ENCODE measurements around the gene TRIM56. TPM values are rescaled to one million over a fixed set of nuclear protein-coding genes. Genes with fewer than 3 reads are reported as not detected.
"Not testable (repeated sequence)": the region's sequence is repeated elsewhere in the genome, so short reads cannot be mapped to it uniquely, and the experiment has no call there.

The TRIM56 gene
- total and polyA plus RNA-seq, 3 experiments from 2014 or later = 22.0 to 31.9 (median 29.1) TPM

DNA sequence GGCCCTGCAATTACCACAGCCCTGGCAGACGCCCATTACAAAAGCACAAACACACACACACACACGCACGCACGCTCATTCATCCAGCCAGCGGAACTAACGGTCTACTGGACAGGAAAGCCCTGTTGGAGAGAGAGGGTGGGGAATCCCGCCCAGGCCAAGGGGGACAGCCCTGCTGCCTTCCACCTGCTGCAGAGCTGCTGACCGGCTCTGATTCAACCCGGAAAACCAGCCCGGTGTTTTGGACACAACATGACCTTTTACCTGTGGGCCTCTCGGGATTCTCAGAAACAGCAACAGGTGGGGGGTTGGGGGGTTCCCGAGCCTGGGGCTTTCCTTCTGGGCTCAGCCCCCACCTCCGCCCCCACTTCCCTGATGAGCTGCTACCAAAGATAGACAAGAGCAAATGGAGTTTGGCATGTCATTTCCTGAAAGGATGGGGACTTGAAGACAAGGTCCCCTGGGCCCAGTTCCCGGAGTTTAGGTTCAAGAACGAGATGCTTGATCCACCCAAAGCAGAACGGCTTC is 23.1 kb downstream of the TRIM56 start:
- no peak overlapping the region for H3K27ac ChIP-seq (ENCODE audit: low read depth, low read length)
- CTCF ChIA-PET = interaction anchor here (2.1 kb wide), 1 partner anchor 36 kb away, joined by 5 read pairs; no protein-coding TSS in a partner anchor
- H3K9me3 ChIP-seq (ENCODE audit: low read length) = no peaks in the 10 kb centered on the region
- H3K27me3 ChIP-seq (ENCODE audit: insufficient read depth, low read length, poor library complexity, severe bottlenecking) = no peaks in the 10 kb centered on the region
- H3K4me1 ChIP-seq (ENCODE audit: insufficient read depth, low read length) = no peaks in the 10 kb centered on the region
- H3K36me3 ChIP-seq (ENCODE audit: insufficient read depth, low read length) = no peaks in the 10 kb centered on the region
- Mint-ChIP-seq H3K27ac (no peak overlapping the region), H3K27me3 (peaks cover 14 to 32% of the 10 kb centered on the region in 2 donors), H3K4me1 (no peaks in the 10 kb centered on the region), H3K36me3 (peaks cover 0 to 3% (median 0%) of the 10 kb centered on the region in 3 donors), H3K9me3 (no peaks in the 10 kb centered on the region), H3K4me3 (no peak overlapping the region)
- H3K4me3 ChIP-seq (ENCODE audit: low read length) = no peak overlapping the region
- POLR2A ChIA-PET = no interaction called here
- no peak for DNase-seq

DNA sequence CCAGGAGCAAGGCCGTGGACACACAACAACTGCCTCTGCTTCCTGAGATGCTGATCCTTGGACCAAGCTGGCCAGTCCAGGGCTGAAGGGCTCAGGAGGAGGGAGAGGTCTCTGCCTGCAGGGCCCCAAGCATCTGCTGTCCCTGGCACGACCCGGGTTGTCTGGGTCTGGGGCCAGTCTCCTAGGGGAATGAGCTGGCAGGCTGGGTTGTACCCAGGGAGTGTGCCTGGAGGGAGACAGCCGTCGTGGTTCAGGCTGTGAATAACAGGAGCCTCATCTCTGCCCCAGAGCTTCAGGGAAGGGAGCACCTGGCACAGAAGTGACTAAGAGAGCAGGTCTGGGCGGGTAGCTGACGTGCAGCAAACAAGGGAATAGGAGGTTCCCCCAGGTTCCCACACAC is 23.7 kb downstream of the TRIM56 start:
- Mint-ChIP-seq H3K4me1 (no peaks in the 10 kb centered on the region), H3K4me3 (no peak overlapping the region), H3K9me3 (no peaks in the 10 kb centered on the region), H3K27ac (no peak overlapping the region), H3K36me3 (no peaks in the 10 kb centered on the region), H3K27me3 (peaks cover 12 to 29% of the 10 kb centered on the region in 2 donors)
- H3K9me3 ChIP-seq (ENCODE audit: low read length) = no peaks in the 10 kb centered on the region
- CTCF ChIA-PET = interaction anchor here (2.1 kb wide), 1 partner anchor 35 kb away, joined by 5 read pairs; no protein-coding TSS in a partner anchor
- H3K36me3 ChIP-seq (ENCODE audit: insufficient read depth, low read length) = no peaks in the 10 kb centered on the region
- no peak overlapping the region for H3K27ac ChIP-seq (ENCODE audit: low read depth, low read length)
- H3K4me3 ChIP-seq (ENCODE audit: low read length) = no peak overlapping the region
- POLR2A ChIA-PET = no interaction called here
- no peaks in the 10 kb centered on the region for H3K27me3 ChIP-seq (ENCODE audit: insufficient read depth, low read length, poor library complexity, severe bottlenecking)
- no peak for DNase-seq
- H3K4me1 ChIP-seq (ENCODE audit: insufficient read depth, low read length) = no peaks in the 10 kb centered on the region

DNA sequence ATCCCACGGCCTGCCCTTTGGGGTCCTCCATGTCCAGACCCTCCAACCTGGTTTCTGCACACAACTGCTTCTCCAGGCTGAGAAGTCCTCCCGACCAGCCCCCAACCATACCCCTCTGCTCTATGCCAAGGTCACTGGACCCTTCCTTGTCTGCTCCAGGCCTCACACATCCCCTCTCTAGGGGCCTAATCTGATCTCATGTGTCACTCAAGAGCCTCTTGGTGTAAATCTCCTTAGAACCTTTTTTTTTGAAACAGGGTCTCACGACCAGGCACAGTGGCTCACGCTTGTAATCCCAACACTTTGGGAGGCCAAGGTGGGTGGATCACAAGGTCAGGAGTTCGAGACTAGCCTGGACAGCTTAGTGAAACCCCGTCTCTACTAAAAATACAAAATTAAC is 24.1 kb downstream of the TRIM56 start:
- ChIA-PET POLR2A (no interaction called here), CTCF (interaction anchor here (2.1 kb wide), 1 partner anchor 35 kb away, joined by 5 read pairs; no protein-coding TSS in a partner anchor)
- Histone ChIP-seq H3K27ac (ENCODE audit: low read depth, low read length) (no peak overlapping the region), H3K9me3 (ENCODE audit: low read length) (no peaks in the 10 kb centered on the region), H3K27me3 (ENCODE audit: insufficient read depth, low read length, poor library complexity, severe bottlenecking) (no peaks in the 10 kb centered on the region), H3K4me1 (ENCODE audit: insufficient read depth, low read length) (no peaks in the 10 kb centered on the region), H3K4me3 (ENCODE audit: low read length) (no peak overlapping the region), H3K36me3 (ENCODE audit: insufficient read depth, low read length) (no peaks in the 10 kb centered on the region)
- no peaks in the 10 kb centered on the region for H3K36me3 Mint-ChIP-seq
- H3K4me1 Mint-ChIP-seq = no peaks in the 10 kb centered on the region
- no peaks in the 10 kb centered on the region for H3K9me3 Mint-ChIP-seq
- peaks cover 12 to 25% of the 10 kb centered on the region in 2 donors for H3K27me3 Mint-ChIP-seq
- no peak for DNase-seq
- no peak overlapping the region for H3K27ac Mint-ChIP-seq
- H3K4me3 Mint-ChIP-seq = no peak overlapping the region

DNA sequence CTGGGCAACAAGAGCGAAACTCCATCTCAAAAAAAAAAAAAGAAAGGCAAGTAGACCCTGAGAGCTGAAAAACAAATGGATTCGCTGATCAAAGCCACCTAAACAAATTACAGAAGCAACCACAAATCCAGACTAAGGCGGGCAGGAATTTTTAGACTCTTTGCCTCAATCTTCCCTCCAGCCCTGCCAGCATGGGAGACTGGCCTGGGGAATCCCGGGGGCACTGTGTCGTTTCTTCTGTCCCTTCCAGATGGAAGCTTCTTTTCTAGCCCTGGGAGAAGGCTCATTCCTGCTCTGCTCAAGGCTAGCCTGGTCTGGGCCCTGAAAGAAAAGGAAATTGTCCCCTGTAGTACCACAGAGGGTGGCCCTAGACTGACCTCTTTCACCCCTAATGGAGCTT is 26.0 kb downstream of the TRIM56 start:
- H3K27me3 Mint-ChIP-seq = peaks cover 12 to 21% of the 10 kb centered on the region in 2 donors
- Histone ChIP-seq H3K27ac (ENCODE audit: low read depth, low read length) (no peak overlapping the region), H3K36me3 (ENCODE audit: insufficient read depth, low read length) (no peaks in the 10 kb centered on the region), H3K4me3 (ENCODE audit: low read length) (no peak overlapping the region), H3K9me3 (ENCODE audit: low read length) (no peaks in the 10 kb centered on the region), H3K4me1 (ENCODE audit: insufficient read depth, low read length) (no peaks in the 10 kb centered on the region), H3K27me3 (ENCODE audit: insufficient read depth, low read length, poor library complexity, severe bottlenecking) (no peaks in the 10 kb centered on the region)
- H3K27ac Mint-ChIP-seq = peak overlapping the region in 1 of 8 donors; percentile 86
- H3K9me3 Mint-ChIP-seq = no peaks in the 10 kb centered on the region
- H3K36me3 Mint-ChIP-seq = no peaks in the 10 kb centered on the region
- no peak for DNase-seq
- ChIA-PET CTCF (interaction anchor here (1.3 kb wide), 1 partner anchor 33 kb away, joined by 3 read pairs; no protein-coding TSS in a partner anchor), POLR2A (no interaction called here)
- H3K4me1 Mint-ChIP-seq = no peaks in the 10 kb centered on the region
- H3K4me3 Mint-ChIP-seq = no peak overlapping the region

DNA sequence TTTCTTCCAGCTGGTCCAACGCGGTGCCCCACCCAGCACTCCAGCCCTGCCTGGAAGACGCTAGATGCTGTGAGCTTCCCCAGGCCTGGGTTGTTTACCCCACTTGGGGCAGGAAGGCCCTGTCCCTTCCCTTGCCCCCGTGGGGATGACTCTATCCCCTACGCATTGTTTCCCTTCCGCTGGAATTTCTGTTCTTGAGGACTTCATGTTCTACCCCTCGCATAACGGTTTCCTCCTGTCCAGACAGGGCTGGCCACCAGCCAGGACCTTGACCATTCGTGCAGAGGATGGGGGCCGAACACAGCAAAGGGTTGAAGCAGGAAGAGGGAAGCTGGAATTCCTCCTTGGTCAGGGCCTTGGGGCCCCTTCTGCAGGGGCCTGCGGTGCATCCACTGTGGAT is 27.0 kb downstream of the TRIM56 start:
- Histone ChIP-seq H3K9me3 (ENCODE audit: low read length) (no peaks in the 10 kb centered on the region), H3K36me3 (ENCODE audit: insufficient read depth, low read length) (no peaks in the 10 kb centered on the region), H3K27me3 (ENCODE audit: insufficient read depth, low read length, poor library complexity, severe bottlenecking) (no peaks in the 10 kb centered on the region), H3K27ac (ENCODE audit: low read depth, low read length) (no peak overlapping the region), H3K4me3 (ENCODE audit: low read length) (no peak overlapping the region), H3K4me1 (ENCODE audit: insufficient read depth, low read length) (no peaks in the 10 kb centered on the region)
- ChIA-PET POLR2A (no interaction called here), CTCF (interaction anchor here (2.9 kb wide), 1 partner anchor 32 kb away, joined by 8 read pairs; no protein-coding TSS in a partner anchor)
- Mint-ChIP-seq H3K9me3 (no peaks in the 10 kb centered on the region), H3K36me3 (no peaks in the 10 kb centered on the region), H3K4me1 (no peaks in the 10 kb centered on the region), H3K27ac (no peak overlapping the region), H3K27me3 (peaks cover 11 to 23% of the 10 kb centered on the region in 2 donors), H3K4me3 (no peak overlapping the region)
- DNase-seq = no peak

DNA sequence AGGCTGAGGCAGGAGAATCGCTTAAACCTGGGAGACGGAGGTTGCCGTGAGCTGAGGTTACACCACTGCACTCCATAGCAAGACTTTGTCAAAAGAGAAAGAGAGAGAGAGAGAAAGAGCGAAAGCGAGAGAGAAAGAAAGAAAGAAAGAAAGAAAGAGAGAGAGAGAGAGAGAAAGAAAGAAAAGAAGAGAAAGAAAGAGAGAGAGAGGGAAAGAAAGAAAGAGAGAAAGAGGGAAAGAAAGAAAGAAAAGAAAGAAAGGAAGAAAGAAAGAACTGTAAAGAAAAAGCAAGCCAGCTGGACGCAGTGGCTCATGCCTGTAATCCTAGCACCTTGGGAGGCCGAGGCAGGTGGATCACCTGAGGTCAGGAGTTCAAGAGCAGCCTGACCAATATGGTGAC is 27.9 kb downstream of the TRIM56 start:
- CTCF ChIA-PET = interaction anchor here (2.9 kb wide), 1 partner anchor 31 kb away, joined by 8 read pairs; no protein-coding TSS in a partner anchor
- H3K27ac ChIP-seq (ENCODE audit: low read depth, low read length); H3K9me3 Mint-ChIP-seq; POLR2A ChIA-PET; H3K4me3 Mint-ChIP-seq; H3K4me1 Mint-ChIP-seq; H3K4me1 ChIP-seq (ENCODE audit: insufficient read depth, low read length); H3K36me3 Mint-ChIP-seq; H3K27me3 ChIP-seq (ENCODE audit: insufficient read depth, low read length, poor library complexity, severe bottlenecking); H3K36me3 ChIP-seq (ENCODE audit: insufficient read depth, low read length); DNase-seq; H3K9me3 ChIP-seq (ENCODE audit: low read length); H3K4me3 ChIP-seq (ENCODE audit: low read length): not testable (repeated sequence)
- Mint-ChIP-seq H3K27me3 (peaks cover 7 to 22% of the 10 kb centered on the region in 2 donors), H3K27ac (peak overlapping the region in 1 of 8 donors; percentile 9)

DNA sequence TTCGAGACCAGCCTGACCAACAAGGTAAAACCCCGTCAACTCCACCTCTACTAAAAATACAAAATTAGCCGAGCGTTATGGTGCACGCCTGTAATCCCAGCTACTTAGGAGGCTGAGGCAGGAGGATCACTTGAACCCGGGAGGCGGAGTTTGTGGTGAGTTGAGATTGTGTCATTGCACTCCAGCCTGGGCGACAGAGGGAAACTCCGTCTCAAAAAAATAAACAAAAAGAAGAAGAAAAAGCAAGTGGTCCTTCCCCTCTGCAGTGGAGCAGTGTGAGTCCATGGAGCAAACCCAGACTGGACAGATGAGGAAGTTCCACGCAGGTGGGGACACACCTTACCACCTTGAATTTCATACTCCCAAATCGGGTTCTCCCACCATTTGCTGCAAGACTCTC is 28.6 kb downstream of the TRIM56 start:
- no peak for DNase-seq
- Histone ChIP-seq H3K9me3 (ENCODE audit: low read length) (no peaks in the 10 kb centered on the region), H3K27me3 (ENCODE audit: insufficient read depth, low read length, poor library complexity, severe bottlenecking) (no peaks in the 10 kb centered on the region), H3K4me3 (ENCODE audit: low read length) (no peak overlapping the region), H3K4me1 (ENCODE audit: insufficient read depth, low read length) (no peaks in the 10 kb centered on the region), H3K36me3 (ENCODE audit: insufficient read depth, low read length) (no peaks in the 10 kb centered on the region), H3K27ac (ENCODE audit: low read depth, low read length) (no peak overlapping the region)
- H3K27me3 Mint-ChIP-seq = peaks cover 10 to 22% of the 10 kb centered on the region in 2 donors
- peaks cover 0 to 2% (median 0%) of the 10 kb centered on the region in 5 donors for H3K9me3 Mint-ChIP-seq
- no peak overlapping the region for H3K4me3 Mint-ChIP-seq
- ChIA-PET CTCF (interaction anchor here (2.9 kb wide), 1 partner anchor 30 kb away, joined by 8 read pairs; no protein-coding TSS in a partner anchor), POLR2A (no interaction called here)
- no peaks in the 10 kb centered on the region for H3K4me1 Mint-ChIP-seq
- no peak overlapping the region for H3K27ac Mint-ChIP-seq
- H3K36me3 Mint-ChIP-seq = no peaks in the 10 kb centered on the region

DNA sequence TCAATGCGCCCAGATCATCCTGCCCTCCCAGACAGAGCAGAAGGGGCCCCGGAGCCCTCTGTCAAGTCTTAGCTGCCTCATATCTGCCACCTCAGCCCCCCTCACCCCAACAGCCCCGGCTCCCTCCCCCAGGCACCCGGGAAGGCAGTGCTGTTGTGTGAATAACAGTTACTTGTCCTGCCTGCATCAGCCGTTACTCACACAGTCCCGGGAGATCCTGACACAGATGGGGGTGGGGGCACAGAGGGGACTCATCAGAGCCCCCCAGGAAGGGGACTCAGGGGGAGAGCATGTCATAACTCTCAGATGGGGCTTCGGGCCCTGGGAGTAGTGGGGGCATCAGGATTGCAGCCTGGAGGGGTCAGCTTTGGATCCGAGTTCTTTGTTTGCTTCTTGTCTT is 29.2 kb downstream of the TRIM56 start:
- H3K27me3 Mint-ChIP-seq = peaks cover 12 to 23% of the 10 kb centered on the region in 2 donors
- H3K4me3 Mint-ChIP-seq = no peak overlapping the region
- CTCF ChIA-PET = interaction anchor here (2.9 kb wide), 1 partner anchor 29 kb away, joined by 8 read pairs; no protein-coding TSS in a partner anchor

More for the DNA sequence above, 29.2 kb downstream of the TRIM56 start:
- POLR2A ChIA-PET = no interaction called here
- Histone ChIP-seq H3K36me3 (ENCODE audit: insufficient read depth, low read length) (no peaks in the 10 kb centered on the region), H3K27me3 (ENCODE audit: insufficient read depth, low read length, poor library complexity, severe bottlenecking) (no peaks in the 10 kb centered on the region), H3K4me3 (ENCODE audit: low read length) (no peak overlapping the region), H3K9me3 (ENCODE audit: low read length) (no peaks in the 10 kb centered on the region), H3K4me1 (ENCODE audit: insufficient read depth, low read length) (no peaks in the 10 kb centered on the region), H3K27ac (ENCODE audit: low read depth, low read length) (no peak overlapping the region)
- no peak for DNase-seq
- H3K9me3 Mint-ChIP-seq = peaks cover 0 to 2% (median 0%) of the 10 kb centered on the region in 5 donors
- H3K27ac Mint-ChIP-seq = no peak overlapping the region
- no peaks in the 10 kb centered on the region for H3K36me3 Mint-ChIP-seq
- no peaks in the 10 kb centered on the region for H3K4me1 Mint-ChIP-seq
